Pulmonary artery endothelial cell (primary cell): ENCODE measurements around the gene IFNL3. TPM values are rescaled to one million over a fixed set of nuclear protein-coding genes. Genes with fewer than 3 reads are reported as not detected.
"Not testable (repeated sequence)": the region's sequence is repeated elsewhere in the genome, so short reads cannot be mapped to it uniquely, and the experiment has no call there.

ENCODE experiments used
- DNase-seq: peaks from one replicate; pipeline ENCODE4 v3.0.0-alpha.2; 2011; ENCODE audit warnings: low read depth, low spot score
- total RNA-seq: library from RNA; depleted of rRNA; stranded (reverse); fragments of >200 nt; gene quantifications from 2 replicates; pipeline ENCODE4 v1.2.3, GENCODE V29; 2014

The IFNL3 gene
- total RNA-seq, 1 donor from 2014 or later, result not detected

- DNase-seq, result no peak
Measured at GRCh38 chr19:39253374-39254149, 8.8 kb upstream of the IFNL3 start.

GRCh38 chr19:39252458-39252857, 7.7 kb upstream of the IFNL3 start:
- DNase-seq, result no peak

- DNase-seq, result no peak
Measured at GRCh38 chr19:39251846-39252245, 7.0 kb upstream of the IFNL3 start.

- no peak for DNase-seq
Measured at GRCh38 chr19:39251081-39251480, 6.3 kb upstream of the IFNL3 start.

- no peak for DNase-seq
Measured at GRCh38 chr19:39248806-39249205, 4.0 kb upstream of the IFNL3 start, which contains the start of gene IFNL4. IFNL4 (minus strand) TSS chr19:39248856.

GRCh38 chr19:39247701-39248664, 3.2 kb upstream of the IFNL3 start:
- no peak for DNase-seq

- DNase-seq, result no peak
Measured at GRCh38 chr19:39246951-39247669, 2.3 kb upstream of the IFNL3 start.

- not testable (repeated sequence) for DNase-seq
Measured at GRCh38 chr19:39245166-39245565, 360 bp upstream of the IFNL3 start.

GRCh38 chr19:39243741-39244140, 1.1 kb downstream of the IFNL3 start:
- not testable (repeated sequence) for DNase-seq

- no peak for DNase-seq
Measured at GRCh38 chr19:39240421-39240820, 4.4 kb downstream of the IFNL3 start.

- no peak for DNase-seq
Measured at GRCh38 chr19:39238944-39239343, 5.9 kb downstream of the IFNL3 start.

- DNase-seq, result no peak
Measured at GRCh38 chr19:39238209-39238608, 6.6 kb downstream of the IFNL3 start.

GRCh38 chr19:39237200-39238184, 7.3 kb downstream of the IFNL3 start:
- DNase-seq, result no peak

GRCh38 chr19:39236527-39236926, 8.3 kb downstream of the IFNL3 start:
- DNase-seq, result no peak

- no peak for DNase-seq
Measured at GRCh38 chr19:39232708-39233107, 12.1 kb downstream of the IFNL3 start.

- DNase-seq, result no peak
Measured at GRCh38 chr19:39230096-39230764, 14.6 kb downstream of the IFNL3 start.

- no peak for DNase-seq
Measured at GRCh38 chr19:39224910-39225309, 19.9 kb downstream of the IFNL3 start.

GRCh38 chr19:39223703-39224279, 21.0 kb downstream of the IFNL3 start:
- DNase-seq, result no peak

GRCh38 chr19:39219108-39219507, 25.7 kb downstream of the IFNL3 start:
- not testable (repeated sequence) for DNase-seq
